Omental fat pad (tissue), 4 donors: ENCODE data around the gene COIL. TPM values are rescaled to one million over a fixed set of nuclear protein-coding genes. Genes with fewer than 3 reads are reported as not detected.

Experiments
- ATAC-seq: fragments of 150-250 bp; one replicate; pipeline ENCODE4 v1.9.1; 2016; ENCODE audit warnings: mild to moderate bottlenecking, moderate library complexity; ENCODE audit not compliant: low FRiP score
- DNase-seq: peaks from one replicate; pipeline ENCODE4 v3.0.0-alpha.2; 2019; ENCODE audit warnings: low spot score
- total RNA-seq, 4 donors: library from RNA; depleted of rRNA; stranded (reverse); fragments of >200 nt; gene quantifications; one replicate each; pipeline ENCODE4 v1.1.0, GENCODE V29; 2016
- TF ChIP-seq, protein P1 (sequence below), 3 donors: fragments of 450-650 bp; IDR thresholded peaks; one replicate each; pipeline ENCODE4 v1.5.1; 2016 to 2017; ENCODE audit warnings: antibody characterized with exemption in 3 of 3, mild to moderate bottlenecking in 3 of 3, moderate library complexity in 2 of 3

Gene COIL
- total RNA-seq, 4 donors from 2014 or later, result 6.7 to 13.4 (median 9.3) TPM

DNA sequence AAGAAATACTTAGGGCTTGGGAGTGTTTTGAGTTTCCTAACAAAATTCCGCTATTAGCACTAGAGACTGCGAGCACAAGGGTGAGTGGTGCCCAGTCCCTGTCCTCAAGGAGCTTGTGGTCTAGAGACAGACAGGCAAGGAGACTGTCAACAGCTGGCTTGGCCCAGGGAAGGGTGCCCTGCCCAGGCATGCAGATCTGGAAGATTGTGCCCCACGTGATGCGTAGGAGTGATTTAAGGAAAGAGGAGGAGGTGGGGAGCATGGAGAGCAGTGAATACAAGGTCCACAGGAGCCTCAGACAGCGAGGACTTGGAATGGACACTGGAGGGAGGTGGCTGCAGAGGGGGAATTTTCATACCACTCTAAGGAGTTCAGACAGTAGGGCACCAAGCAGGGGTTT lies 42.1 kb upstream of the COIL start:
- ATAC-seq (no peak), DNase-seq (no peak)
- TF ChIP-seq, protein P1, sequence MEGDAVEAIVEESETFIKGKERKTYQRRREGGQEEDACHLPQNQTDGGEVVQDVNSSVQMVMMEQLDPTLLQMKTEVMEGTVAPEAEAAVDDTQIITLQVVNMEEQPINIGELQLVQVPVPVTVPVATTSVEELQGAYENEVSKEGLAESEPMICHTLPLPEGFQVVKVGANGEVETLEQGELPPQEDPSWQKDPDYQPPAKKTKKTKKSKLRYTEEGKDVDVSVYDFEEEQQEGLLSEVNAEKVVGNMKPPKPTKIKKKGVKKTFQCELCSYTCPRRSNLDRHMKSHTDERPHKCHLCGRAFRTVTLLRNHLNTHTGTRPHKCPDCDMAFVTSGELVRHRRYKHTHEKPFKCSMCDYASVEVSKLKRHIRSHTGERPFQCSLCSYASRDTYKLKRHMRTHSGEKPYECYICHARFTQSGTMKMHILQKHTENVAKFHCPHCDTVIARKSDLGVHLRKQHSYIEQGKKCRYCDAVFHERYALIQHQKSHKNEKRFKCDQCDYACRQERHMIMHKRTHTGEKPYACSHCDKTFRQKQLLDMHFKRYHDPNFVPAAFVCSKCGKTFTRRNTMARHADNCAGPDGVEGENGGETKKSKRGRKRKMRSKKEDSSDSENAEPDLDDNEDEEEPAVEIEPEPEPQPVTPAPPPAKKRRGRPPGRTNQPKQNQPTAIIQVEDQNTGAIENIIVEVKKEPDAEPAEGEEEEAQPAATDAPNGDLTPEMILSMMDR (IDR thresholded peaks at IDR 0.05), result no peak

DNA sequence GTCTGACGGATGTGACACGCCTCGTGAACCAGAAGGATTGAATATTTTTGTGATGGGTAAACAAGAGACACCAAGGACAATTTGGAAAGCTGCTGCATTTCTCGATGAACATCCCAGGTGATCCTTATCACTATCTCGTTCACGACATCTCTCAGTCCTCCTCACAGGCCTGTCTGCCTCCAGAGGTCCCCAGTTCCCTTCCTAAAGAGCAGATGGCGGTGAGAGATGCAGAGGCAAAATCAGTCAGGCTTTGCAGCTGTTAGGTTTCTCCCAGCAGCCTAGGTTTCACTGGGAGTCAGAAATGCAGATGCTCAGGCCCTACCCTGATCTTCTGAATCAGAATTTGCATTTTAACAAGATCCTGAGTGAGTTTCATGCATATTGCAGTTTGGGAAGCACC lies 40.7 kb upstream of the COIL start:
- DNase-seq, result no peak
- TF ChIP-seq, protein P1 (IDR thresholded peaks at IDR 0.05), result no peak
- no peak for ATAC-seq

DNA sequence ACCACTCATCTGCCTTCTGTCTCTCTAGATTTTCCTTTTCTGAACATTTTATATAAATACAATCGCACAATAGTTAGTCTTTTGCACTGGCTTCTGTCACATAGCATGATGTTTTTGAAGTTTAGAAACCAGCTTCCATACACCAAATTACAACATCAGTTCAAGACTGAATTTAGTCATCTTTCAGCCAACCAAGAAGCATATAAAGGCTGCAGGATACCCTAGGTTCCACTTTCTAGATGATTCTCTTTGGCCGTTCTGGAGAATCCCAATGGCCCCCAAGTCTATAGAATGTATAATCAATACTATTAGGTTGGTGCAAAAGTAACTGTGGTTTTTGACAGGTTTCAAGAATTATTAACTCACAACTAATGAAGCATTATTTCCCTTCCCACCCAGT lies 36.5 kb upstream of the COIL start:
- no peak for ATAC-seq
- DNase-seq, result no peak
- TF ChIP-seq, protein P1 (IDR thresholded peaks at IDR 0.05), result no peak

DNA sequence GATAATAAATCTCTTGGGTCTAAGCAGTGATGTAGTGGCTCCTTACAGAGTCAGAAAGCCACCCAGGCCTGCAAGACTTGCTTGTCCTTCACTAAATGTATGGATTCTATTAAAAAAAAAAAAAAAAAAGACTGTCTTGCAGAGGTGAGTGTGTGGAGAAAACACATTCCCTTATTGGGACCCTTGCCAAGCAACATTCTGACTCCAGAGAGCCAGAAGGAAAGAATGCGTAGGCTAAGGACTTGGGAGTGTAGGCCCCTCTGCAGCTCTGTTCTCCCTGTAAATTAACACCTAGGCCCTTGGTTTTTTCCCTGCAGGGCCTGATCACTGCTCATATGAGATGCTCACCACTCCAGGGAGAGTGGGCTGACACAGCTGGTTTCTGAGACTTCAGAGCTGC lies 34.9 kb upstream of the COIL start:
- ATAC-seq, result no peak
- TF ChIP-seq, protein P1 (IDR thresholded peaks at IDR 0.05), result no peak
- no peak for DNase-seq

DNA sequence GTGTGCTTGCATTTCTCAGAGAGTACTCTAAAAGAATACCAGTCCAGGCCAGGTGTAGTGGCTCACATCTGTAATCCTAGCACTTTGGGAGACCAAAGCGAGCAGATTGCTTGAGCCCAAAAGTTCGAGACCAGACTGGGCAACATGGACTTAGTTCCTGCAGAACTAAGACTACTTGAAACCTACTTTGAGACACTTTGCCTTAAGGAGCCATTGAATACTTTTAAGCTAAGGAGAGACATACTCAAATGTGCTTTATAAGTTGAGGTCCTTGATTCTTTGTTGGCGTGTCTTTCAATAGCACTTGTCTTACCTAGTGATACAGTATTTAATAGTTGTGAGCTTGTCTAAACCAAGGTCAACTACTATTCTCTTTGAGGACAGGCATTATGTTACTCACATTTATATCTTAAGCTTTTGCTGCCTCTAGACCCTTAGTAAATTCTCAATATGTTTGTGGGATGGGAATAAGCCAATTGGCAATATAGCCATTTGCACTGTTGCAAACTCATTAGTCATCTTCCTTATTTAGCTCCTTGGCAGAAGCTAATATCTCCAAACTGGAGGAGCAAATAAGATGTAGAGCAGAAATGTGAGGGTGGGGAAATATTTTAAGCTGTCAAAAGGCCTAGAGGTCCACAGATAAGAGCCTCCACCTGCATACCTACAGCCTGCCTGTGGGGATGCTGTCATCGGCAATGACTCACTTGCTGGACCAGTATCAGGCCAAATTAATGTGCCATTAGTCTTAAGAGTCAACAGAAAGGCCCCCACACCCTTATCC lies 33.4 kb upstream of the COIL start:
- ATAC-seq (peak; percentile 72), DNase-seq (no peak)
- TF ChIP-seq, protein P1 (IDR thresholded peaks at IDR 0.05), result no peak

DNA sequence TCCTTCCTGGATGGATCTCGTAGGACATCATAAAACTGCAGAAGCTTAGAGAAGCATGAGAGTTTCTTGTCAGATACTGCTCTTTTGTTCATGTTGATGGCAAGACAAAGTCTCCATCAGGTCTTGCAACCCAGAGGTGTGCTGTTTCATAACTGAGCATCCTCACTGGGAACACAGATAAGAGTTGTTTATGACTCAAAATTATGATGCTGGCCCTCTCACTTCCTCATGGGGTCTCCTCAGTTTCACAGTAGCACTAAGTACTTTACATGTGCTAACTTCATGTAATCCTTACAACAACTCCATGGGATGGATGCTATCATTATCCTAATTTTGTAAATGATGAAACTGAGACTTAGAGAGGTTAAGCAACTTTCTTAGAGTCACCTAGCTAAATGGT lies 31.5 kb upstream of the COIL start:
- TF ChIP-seq, protein P1 (IDR thresholded peaks at IDR 0.05), result no peak
- ATAC-seq (no peak), DNase-seq (no peak)

DNA sequence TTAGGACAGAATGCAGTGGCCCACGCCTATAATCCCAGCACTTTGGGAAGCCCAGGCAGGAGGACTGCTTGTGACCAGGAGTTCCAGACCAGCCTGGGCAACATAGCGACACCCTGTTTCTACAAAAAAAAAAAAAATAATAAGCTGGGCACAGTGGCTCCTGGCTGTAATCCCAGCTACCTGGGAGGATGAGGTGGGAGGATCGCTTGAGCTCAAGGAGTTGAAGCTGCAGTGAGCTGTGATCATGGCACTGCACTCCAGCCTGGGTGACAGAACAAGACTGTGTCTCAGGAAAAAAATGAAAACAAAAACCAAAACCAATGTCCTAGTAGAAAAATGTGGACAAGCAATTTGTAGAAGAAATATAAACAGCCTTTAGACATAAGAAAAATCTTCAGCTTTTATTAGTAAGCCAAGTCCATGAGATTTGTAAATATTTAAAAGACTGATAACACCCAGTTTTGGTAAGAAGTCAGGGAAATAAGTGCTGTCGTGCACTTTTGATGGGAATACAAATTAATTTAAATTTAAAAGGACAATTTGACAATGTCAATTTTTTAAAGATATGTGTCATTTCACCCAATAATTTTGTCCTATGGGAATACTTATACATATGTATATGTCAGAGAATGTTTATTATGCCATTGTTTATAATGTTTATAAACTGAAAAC lies 28.2 kb upstream of the COIL start:
- DNase-seq (no peak), ATAC-seq (no peak)
- TF ChIP-seq, protein P1 (IDR thresholded peaks at IDR 0.05), result no peak
